Activated naive CD8-positive, alpha-beta T cell treated with anti-CD3 and anti-CD28 coated beads for 36 hours (primary cell): Measurements from ENCODE around the gene PTGES3. TPM values are rescaled to one million over a fixed set of nuclear protein-coding genes. Genes with fewer than 3 reads are reported as not detected.

Source experiments
- DNase-seq: peaks from one replicate; pipeline ENCODE4 v3.0.0; 2021
- H3K27ac Mint-ChIP-seq: one replicate; pipeline ENCODE4 v1.8.0; 2022; ENCODE audit warnings: mild to moderate bottlenecking, moderate library complexity, mixed read lengths
- H3K27me3 Mint-ChIP-seq: one replicate; pipeline ENCODE4 v1.8.0; 2022; ENCODE audit warnings: mild to moderate bottlenecking, mixed read lengths
- H3K36me3 Mint-ChIP-seq: one replicate; pipeline ENCODE4 v1.8.0; 2021; ENCODE audit warnings: mild to moderate bottlenecking, mixed read lengths
- H3K4me1 Mint-ChIP-seq: one replicate; pipeline ENCODE4 v1.8.0; 2021; ENCODE audit warnings: mixed read lengths
- H3K4me3 Mint-ChIP-seq: one replicate; pipeline ENCODE4 v1.8.0; 2022; ENCODE audit warnings: mild to moderate bottlenecking, moderate library complexity, mixed read lengths
- H3K9me3 Mint-ChIP-seq: one replicate; pipeline ENCODE4 v1.8.0; 2022; ENCODE audit warnings: mixed read lengths
- total RNA-seq, 2 experiments: library from RNA; stranded (reverse); gene quantifications; one replicate each; pipeline ENCODE4 v1.2.3, GENCODE V29; 2021

Gene PTGES3
- total RNA-seq, 2 experiments from 2014 or later = 402 to 403 TPM

DNA sequence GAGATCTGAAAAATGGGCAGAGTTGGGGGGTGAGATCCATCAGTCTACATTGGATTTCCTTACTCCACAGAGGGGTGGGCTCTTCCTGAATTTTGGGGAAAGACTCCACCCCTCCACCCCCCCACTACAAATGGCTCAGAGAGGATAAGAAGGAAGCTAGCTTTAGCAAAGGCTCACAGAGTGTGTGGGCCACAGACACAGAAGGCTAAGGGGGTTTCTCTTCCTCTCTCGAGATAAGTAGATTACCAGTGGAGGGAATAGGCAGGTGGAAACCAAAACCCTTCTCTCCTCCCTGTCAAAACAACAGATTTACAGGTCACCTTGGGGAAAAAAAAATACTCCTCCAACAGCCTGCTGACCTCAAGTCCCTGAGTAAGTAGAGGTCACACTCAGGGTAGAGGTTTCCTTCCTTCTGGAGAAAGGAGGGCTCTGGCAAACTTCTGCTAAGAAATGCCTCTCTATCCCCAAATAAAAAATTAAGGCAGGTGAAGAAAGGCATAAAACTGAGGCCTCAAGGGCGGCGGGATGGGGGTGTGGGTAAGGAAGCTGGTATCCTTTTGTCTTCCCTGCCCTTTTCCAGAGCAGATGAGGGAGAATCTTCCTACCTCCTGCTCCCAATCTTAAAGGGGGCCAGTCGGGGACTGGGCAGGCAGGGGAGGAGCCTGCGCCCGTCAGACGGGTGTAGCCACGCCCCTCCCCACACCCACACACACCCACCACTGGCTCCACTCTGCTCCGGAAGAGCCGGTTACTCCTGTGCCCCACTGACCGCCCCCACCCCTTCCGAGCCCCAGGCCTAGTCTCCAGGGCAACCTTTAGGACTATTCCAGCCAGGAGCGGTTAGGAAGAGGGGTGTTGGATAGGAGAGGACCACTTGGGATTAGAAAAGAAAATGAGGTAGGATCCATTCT, 56.0 kb downstream of the PTGES3 start:
- peak; percentile 68 for DNase-seq
- peak overlapping the region; percentile 42 for H3K4me3 Mint-ChIP-seq
- H3K27ac Mint-ChIP-seq = peak overlapping the region; percentile 82
- peaks cover 72% of the 10 kb centered on the region for H3K4me1 Mint-ChIP-seq
- no peaks in the 10 kb centered on the region for H3K27me3 Mint-ChIP-seq
- H3K9me3 Mint-ChIP-seq = no peaks in the 10 kb centered on the region
- peaks cover 8% of the 10 kb centered on the region for H3K36me3 Mint-ChIP-seq

DNA sequence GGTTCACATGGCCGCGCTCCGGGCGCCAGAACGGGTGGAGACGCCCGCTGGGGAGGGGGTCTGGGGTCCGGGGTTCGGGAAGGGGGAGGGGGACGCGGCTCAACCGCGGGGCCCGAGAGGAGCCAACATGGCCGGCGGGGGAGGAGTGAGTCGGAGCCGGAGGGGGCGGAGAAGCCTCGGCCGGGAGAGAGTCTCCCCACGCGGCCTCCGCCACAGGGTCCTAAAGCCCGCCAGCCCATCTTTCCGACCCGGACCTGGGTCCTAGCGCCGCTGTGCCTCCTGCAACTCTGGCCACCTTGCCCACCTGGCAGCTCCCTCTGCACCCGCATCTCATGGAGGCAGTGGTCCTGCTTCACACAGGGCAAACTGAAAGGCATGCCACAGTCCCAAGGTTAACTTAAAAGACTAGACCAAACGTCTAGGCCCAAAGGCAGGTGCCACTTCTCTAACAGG, 57.9 kb downstream of the PTGES3 start, which contains the start of gene BAZ2A:
Gene BAZ2A, minus strand, starts transcription at position 147 of the 453 bp plus-strand sequence. CDS start 12,796 bp downstream, outside the sequence.
- Mint-ChIP-seq H3K27ac (peak within 1 kb of the TSS; percentile 82), H3K4me1 (peaks cover 77% of the 10 kb centered on the region), H3K27me3 (no peaks in the 10 kb centered on the region), H3K4me3 (peak within 1 kb of the TSS; percentile 98), H3K36me3 (peaks cover 18% of the 10 kb centered on the region), H3K9me3 (no peaks in the 10 kb centered on the region)
- DNase-seq = peak; percentile 88

DNA sequence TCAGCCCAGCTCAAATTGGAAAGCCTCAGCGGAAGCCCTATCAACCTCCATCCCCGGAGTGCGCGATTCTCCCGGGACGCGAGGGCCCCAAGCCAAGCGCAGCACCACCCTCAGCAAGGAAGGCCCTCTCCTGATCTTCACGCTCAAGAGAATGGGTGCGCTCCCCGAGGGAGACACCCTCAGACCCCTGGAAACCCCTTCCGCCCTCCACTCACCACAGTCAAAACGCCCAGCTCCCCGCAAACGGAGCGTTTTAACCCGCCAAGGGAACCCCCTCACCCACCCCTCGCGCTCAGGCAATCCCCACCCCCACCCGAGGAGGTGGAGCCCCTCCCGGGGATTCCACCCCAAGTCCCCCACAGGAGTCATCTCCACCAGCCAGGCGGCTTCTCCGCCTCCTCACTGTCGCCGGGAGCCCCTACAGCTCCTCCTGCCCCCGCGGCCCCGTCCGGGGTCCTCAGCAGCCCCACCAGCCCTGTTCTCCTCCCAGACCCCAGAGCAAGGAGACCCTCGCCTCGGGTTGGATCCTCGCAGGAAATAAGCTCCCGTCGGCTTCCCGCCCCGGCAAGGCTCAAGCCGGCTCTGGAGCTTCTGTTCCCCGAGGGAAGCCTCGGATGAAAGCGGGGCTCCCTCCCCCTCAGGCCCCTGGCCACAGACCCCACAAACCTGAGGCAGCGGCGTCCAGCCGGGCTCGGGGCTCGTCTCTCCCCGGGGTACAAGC, 58.5 kb downstream of the PTGES3 start:
- peak overlapping the region; percentile 82 for H3K27ac Mint-ChIP-seq
- H3K4me1 Mint-ChIP-seq = peaks cover 76% of the 10 kb centered on the region
- H3K4me3 Mint-ChIP-seq = peak overlapping the region; percentile 98
- H3K27me3 Mint-ChIP-seq = no peaks in the 10 kb centered on the region
- DNase-seq = peak; percentile 52
- H3K36me3 Mint-ChIP-seq = peaks cover 18% of the 10 kb centered on the region
- H3K9me3 Mint-ChIP-seq = no peaks in the 10 kb centered on the region

DNA sequence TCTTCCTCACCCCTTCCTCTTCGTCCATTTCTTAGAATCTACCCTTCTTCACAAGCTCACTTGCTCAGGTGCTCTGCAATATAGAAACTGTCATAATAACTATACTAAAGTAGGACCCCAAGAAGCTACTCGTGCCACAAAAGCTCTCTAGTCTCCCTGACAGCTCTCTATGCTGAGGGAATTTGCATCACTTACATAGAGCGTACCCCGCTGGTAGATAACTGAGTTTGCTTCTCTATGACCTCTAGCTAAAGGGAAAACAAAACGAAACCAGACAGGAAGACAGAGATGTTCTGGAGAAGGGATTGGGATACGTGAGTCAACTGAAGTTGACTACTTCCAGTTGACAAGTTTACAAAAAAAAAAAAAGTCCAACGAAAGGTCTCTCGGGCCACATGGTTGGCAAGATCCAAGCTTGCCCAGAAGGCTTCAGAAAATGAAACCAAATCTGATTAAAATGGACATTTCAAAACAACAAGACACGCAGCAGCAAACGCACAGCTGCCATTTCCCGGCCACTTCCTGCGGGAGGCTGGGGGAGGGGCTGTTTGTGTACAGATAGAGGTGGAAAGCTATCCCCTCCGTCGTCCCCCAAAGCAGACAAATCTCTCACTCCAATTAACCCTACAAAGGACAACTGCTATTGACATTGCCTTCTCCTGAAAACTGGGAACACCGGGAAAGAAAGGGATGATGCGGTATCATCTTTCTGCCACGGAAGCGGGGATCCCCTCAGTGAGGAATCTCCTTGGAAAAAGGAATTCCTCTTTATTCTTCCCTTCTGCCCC, 59.2 kb downstream of the PTGES3 start:
- Mint-ChIP-seq H3K4me1 (peaks cover 78% of the 10 kb centered on the region), H3K4me3 (peak overlapping the region; percentile 98), H3K27ac (peak overlapping the region; percentile 82), H3K9me3 (no peaks in the 10 kb centered on the region), H3K36me3 (peaks cover 21% of the 10 kb centered on the region), H3K27me3 (no peaks in the 10 kb centered on the region)
- peak; percentile 69 for DNase-seq

DNA sequence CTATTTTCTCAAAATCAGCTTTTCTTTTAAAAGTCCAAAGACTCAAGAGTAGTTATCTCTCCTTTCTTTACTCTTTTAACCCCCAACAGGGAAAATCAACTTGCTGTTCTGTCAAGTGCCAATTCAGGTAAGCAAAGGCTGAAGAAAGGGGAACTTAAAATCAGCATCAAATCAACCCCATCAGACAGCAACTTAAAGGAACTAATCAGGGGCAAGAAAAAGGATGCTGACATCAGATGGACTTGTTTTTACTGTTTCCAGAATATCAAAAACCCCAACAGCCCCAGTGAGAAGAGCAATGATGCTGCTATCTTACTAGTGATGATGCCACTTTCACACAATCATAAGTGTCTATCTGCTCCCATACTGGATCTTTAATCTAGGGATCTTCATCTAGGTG, 61.4 kb downstream of the PTGES3 start:
- H3K36me3 Mint-ChIP-seq = peaks cover 24% of the 10 kb centered on the region
- DNase-seq = no peak
- no peaks in the 10 kb centered on the region for H3K27me3 Mint-ChIP-seq
- peak overlapping the region; percentile 66 for H3K27ac Mint-ChIP-seq
- H3K4me1 Mint-ChIP-seq = peaks cover 67% of the 10 kb centered on the region
- H3K9me3 Mint-ChIP-seq = no peaks in the 10 kb centered on the region
- H3K4me3 Mint-ChIP-seq = no peak overlapping the region

DNA sequence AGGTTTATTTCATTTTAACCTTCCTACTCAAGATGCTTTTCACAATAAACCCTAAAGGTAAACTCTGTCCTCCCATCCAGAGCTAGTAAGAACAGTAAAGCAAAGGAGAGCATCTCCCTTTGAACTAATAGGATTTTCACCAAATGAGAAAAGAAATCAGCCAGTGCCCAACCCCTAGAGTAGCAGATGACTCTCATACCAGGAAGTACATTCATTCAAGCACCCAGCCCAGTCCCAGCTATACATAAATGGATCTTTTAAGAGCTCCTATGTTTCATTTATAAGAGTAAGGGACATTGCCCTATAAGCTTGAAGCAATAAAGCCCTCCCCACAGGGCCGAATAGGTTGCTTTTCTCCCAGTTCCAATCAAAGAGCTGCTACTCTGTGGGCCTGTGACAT, 65.5 kb downstream of the PTGES3 start:
- H3K4me1 Mint-ChIP-seq = peaks cover 52% of the 10 kb centered on the region
- H3K27ac Mint-ChIP-seq = peak overlapping the region; percentile 4
- no peak for DNase-seq
- no peak overlapping the region for H3K4me3 Mint-ChIP-seq
- H3K27me3 Mint-ChIP-seq = no peaks in the 10 kb centered on the region
- peaks cover 26% of the 10 kb centered on the region for H3K36me3 Mint-ChIP-seq
- no peaks in the 10 kb centered on the region for H3K9me3 Mint-ChIP-seq

DNA sequence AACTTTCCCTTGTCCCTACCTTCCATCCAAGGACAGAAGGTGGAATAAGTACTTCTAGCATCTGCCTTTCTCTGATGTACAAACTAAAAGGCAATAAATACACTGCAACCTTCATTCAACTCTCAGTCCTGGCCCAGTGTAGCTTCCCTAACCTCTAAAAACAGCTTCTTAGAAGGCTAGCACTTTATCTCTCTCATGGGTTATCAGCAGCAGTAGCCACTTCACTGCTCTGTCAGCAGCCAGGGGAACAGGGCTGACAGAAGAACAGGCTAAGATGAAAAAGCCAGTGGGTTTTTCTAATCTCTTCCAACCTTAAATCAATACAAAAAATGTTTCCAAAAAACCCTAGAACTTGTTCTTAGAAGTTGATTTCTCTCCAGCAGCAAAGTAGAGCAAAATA, 71.2 kb downstream of the PTGES3 start:
- H3K36me3 Mint-ChIP-seq = peaks cover 29% of the 10 kb centered on the region
- H3K27ac Mint-ChIP-seq = peak overlapping the region; percentile 39
- peaks cover 20% of the 10 kb centered on the region for H3K4me1 Mint-ChIP-seq
- H3K27me3 Mint-ChIP-seq = no peaks in the 10 kb centered on the region
- DNase-seq = no peak
- H3K9me3 Mint-ChIP-seq = no peaks in the 10 kb centered on the region
- no peak overlapping the region for H3K4me3 Mint-ChIP-seq

DNA sequence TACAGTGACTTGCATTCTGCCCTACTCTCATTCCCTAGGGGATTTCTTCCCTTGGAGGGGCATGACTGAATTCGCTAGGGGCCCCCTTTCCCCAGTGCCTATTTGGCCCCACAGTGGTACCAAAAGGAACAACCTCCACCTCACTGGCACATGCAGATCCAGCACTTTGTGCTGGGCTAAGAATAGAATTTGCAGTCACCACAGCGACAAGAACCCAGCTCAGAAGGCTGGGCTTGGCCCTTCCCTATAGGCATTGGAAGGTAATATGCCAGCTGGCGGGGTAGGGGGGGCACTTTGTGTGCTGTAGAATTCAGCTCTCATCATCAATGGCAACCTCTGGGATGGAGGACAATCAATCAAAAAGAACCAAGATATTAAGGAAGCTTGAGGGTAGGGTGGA, 71.8 kb downstream of the PTGES3 start:
- H3K27me3 Mint-ChIP-seq = no peaks in the 10 kb centered on the region
- no peak for DNase-seq
- H3K4me1 Mint-ChIP-seq = peaks cover 19% of the 10 kb centered on the region
- H3K4me3 Mint-ChIP-seq = no peak overlapping the region
- H3K9me3 Mint-ChIP-seq = no peaks in the 10 kb centered on the region
- peak overlapping the region; percentile 32 for H3K27ac Mint-ChIP-seq
- H3K36me3 Mint-ChIP-seq = peaks cover 34% of the 10 kb centered on the region

DNA sequence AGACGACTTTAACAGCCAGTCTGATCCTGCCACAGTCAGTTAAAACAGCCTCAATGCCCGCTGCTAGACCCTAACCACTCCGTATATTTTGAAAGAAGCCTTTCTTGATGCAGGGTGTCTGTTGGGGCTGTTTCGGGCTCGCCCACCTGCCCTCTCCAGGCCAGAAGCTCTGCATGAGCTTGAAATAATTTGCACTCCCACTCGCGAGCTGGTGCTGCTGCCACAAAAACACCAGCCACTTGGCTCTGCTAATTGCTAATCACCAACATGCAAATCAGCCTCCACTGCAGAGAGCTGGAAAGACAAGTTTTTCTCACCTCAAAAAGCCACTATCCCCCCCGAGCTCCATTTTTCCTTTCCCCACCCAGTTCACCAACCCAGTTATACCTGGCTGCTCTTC, 73.5 kb downstream of the PTGES3 start:
- DNase-seq = no peak
- Mint-ChIP-seq H3K9me3 (no peaks in the 10 kb centered on the region), H3K27me3 (no peaks in the 10 kb centered on the region), H3K4me1 (peaks cover 11% of the 10 kb centered on the region), H3K27ac (peak overlapping the region; percentile 12), H3K4me3 (no peak overlapping the region), H3K36me3 (peaks cover 40% of the 10 kb centered on the region)

Other genes with a start within 250 kb of the PTGES3 start
- gene TIMELESS, start 238.9 kb downstream of the PTGES3 start, total RNA-seq = 10 to 100 TPM; 57.6 to 59.8 TPM
- gene MIP, start 233.6 kb downstream of the PTGES3 start, total RNA-seq = not detected
- 1 to 10 TPM; 3.4 TPM for gene SPRYD4, start 219.7 kb downstream of the PTGES3 start, total RNA-seq
- gene GLS2, start 200.1 kb downstream of the PTGES3 start, total RNA-seq = 1 to 10 TPM; 4.7 to 5.4 TPM
- gene RBMS2, start 166.5 kb downstream of the PTGES3 start, total RNA-seq = 1 to 10 TPM; 4.2 to 4.4 TPM
- gene BAZ2A, start 58.0 kb downstream of the PTGES3 start, total RNA-seq = 10 to 100 TPM; 65.4 to 65.8 TPM
- 1,000 to 10,000 TPM in 1 of 2 experiments, 100 to 1,000 TPM in 1; 996 to 1,010 TPM for gene ATP5F1B, start 42.3 kb downstream of the PTGES3 start, total RNA-seq
- gene NACA, start 37.0 kb upstream of the PTGES3 start, total RNA-seq = 1,000 to 10,000 TPM; 1,112 to 1,149 TPM
- gene PRIM1, start 64.0 kb upstream of the PTGES3 start, total RNA-seq = 100 to 1,000 TPM in 1 of 2 experiments, 10 to 100 TPM in 1; 95.4 to 100 TPM
- 1 to 10 TPM; 1.7 to 1.9 TPM for gene HSD17B6, start 75.0 kb upstream of the PTGES3 start, total RNA-seq
- not detected for gene SDR9C7, start 246.1 kb upstream of the PTGES3 start, total RNA-seq